IPS-NIHi7 (cell line): Measurements from ENCODE around the gene RABGAP1L.
"Not testable (repeated sequence)": the region's sequence is repeated elsewhere in the genome, so short reads cannot be mapped to it uniquely, and the experiment has no call there.

Experiments used
- DNase-seq: peaks from one replicate; pipeline ENCODE4 v3.0.0; 2012; ENCODE audit warnings: mixed read lengths; ENCODE audit errors: extremely low spot score

Gene RABGAP1L

GRCh38 chr1:175033953-175034352, 874.6 kb downstream of the RABGAP1L start:
- no peak for DNase-seq

DNA sequence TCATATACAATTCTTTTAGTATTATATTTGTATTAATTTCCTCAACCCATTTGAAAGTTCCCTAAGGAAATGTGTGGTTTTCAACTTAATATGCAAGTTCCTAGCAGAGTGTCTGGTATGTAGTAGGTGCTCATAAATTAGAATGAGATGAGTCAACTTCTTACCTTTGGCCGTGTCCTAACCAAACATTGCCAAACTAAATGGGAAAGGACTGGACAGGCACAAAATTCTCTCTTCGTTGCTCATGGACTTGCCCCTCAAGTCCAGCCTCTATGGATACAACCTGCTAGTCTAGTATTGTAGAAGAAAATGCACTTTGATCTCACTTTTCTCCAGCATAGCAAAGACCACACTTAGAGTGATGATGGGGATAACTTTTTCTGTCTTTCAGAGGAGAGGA, 875.5 kb downstream of the RABGAP1L start:
- no peak for DNase-seq

DNA sequence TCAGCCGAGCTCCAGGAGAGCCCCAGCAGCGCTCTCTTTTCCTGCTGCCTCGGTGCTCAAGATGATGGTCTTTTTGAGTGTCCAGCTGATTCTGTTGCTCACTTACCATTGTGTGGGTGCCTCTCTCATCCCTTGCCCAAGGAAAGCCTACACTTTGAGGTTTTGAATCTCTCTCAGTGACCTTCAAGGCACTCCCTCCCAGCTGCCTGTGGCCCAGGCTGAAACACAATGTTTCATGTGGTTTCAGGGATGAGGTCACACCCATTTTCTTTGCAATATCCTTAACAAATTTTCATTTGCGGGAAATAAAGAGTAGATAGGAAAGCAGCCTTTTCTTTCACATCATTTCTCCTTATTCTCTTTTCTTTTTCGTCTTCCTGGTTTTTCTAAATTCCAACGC, 876.5 kb downstream of the RABGAP1L start:
- DNase-seq, result no peak

DNA sequence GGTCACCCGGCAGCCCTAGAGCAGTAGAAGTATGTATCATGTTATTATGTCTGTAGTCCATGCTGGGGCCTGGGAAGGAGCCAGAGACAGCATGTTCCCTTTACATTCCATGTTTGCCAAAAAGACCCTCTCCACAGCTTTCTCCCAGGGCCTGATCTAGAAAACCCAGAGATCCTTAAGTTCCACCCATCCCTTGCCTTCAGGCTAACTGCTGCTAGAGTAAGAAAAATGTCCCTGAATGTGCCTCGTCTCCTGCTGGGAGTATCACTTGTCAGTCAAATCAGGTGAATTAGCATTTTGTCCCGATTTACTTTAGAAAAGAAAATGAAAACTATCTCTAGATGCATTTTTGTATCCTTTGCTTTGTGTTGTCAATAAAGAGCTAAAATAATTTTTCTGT, 877.2 kb downstream of the RABGAP1L start:
- DNase-seq, result no peak

DNA sequence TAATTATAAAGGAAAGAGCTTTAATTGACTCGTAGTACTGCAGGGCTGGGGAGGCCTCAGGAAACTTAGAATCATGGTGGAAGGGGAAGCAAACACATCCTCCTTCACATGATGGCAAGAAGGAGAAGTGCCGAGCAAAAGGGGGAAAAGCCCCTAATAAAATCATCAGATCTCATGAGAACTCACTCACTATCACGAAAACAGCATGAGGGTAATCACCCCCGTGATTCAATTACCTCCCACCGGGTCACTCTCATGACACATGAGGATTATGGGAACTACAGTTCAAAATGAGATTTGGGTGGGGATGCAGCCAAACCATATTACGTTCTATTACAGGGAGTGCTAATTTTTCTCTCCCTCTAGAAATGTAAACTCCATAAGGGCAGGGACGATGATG, 878.1 kb downstream of the RABGAP1L start:
- DNase-seq, result no peak

- no peak for DNase-seq
These were observed 881.1 kb downstream of the RABGAP1L start for GRCh38 chr1:175040324-175040879.

DNA sequence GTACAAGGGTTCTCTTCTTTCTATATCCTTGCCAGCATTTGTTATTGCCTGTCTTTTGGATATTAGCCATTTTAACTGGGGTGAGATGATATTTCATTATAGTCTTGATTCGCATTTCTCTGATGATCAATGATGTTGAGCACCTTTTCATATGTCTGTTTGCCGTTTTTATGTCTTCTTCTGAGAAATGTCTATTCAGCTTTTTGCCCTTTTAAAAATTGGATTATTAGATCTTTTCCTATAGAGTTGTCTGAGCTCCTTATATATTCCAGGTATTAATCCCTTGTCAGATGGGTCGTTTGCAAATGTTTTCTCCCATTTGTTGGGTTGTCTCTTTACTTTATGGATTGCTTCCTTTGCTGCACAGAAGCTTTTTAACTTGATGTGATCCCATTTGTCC, 883.3 kb downstream of the RABGAP1L start:
- no peak for DNase-seq

GRCh38 chr1:175043824-175044223, 884.5 kb downstream of the RABGAP1L start:
- DNase-seq, result no peak

- not testable (repeated sequence) for DNase-seq
These were observed 885.3 kb downstream of the RABGAP1L start for GRCh38 chr1:175044591-175044990.
